Effector memory CD4-positive, alpha-beta T cell (primary cell): ENCODE results near the gene OR56B1.

Source experiments
- DNase-seq, 3 donors: peaks; one replicate each; pipeline ENCODE4 v3.0.0-alpha.2; 2020
- H3K27ac ChIP-seq: 2 replicates; pipeline ENCODE4 v1.7.0; 2013; ENCODE audit warnings: mild to moderate bottlenecking, low read length, moderate library complexity; ENCODE audit not compliant: insufficient read depth, poor library complexity, severe bottlenecking
- H3K27me3 ChIP-seq: replicated peaks from 2 replicates; pipeline ENCODE4 v1.7.0; 2013; ENCODE audit warnings: mild to moderate bottlenecking, low read length; ENCODE audit not compliant: insufficient read depth, control insufficient read depth, poor library complexity, severe bottlenecking
- H3K36me3 ChIP-seq: 2 replicates; pipeline ENCODE4 v1.7.0; 2013; ENCODE audit warnings: mild to moderate bottlenecking, low read length, moderate library complexity; ENCODE audit not compliant: control insufficient read depth, insufficient read depth
- H3K4me1 ChIP-seq: 2 replicates; pipeline ENCODE4 v1.7.0; 2013; ENCODE audit warnings: low read length, mild to moderate bottlenecking; ENCODE audit not compliant: control insufficient read depth, insufficient read depth, poor library complexity, severe bottlenecking
- H3K4me3 ChIP-seq: 2 replicates; pipeline ENCODE4 v1.7.0; 2013; ENCODE audit warnings: low read length, low read depth, mild to moderate bottlenecking; ENCODE audit not compliant: insufficient read depth, poor library complexity, severe bottlenecking
- H3K9me3 ChIP-seq: 2 replicates; pipeline ENCODE4 v1.7.0; 2013; ENCODE audit warnings: mild to moderate bottlenecking, low read length, moderate library complexity; ENCODE audit not compliant: control insufficient read depth

OR56B1 gene

GRCh38 chr11:5722622-5723021 lies 13.6 kb upstream of the OR56B1 start:
- H3K9me3 ChIP-seq = no peaks in the 10 kb centered on the region
- H3K4me1 ChIP-seq = no peaks in the 10 kb centered on the region
- H3K36me3 ChIP-seq = no peaks in the 10 kb centered on the region
- no peaks in the 10 kb centered on the region for H3K27me3 ChIP-seq
- no peak for DNase-seq
- no peak overlapping the region for H3K27ac ChIP-seq
- no peak overlapping the region for H3K4me3 ChIP-seq

GRCh38 chr11:5726351-5726750 lies 9.9 kb upstream of the OR56B1 start:
- Histone ChIP-seq H3K36me3 (no peaks in the 10 kb centered on the region), H3K4me3 (no peak overlapping the region), H3K27ac (no peak overlapping the region), H3K27me3 (no peaks in the 10 kb centered on the region), H3K4me1 (no peaks in the 10 kb centered on the region), H3K9me3 (no peaks in the 10 kb centered on the region)
- no peak for DNase-seq

GRCh38 chr11:5727691-5728090 lies 8.6 kb upstream of the OR56B1 start:
- Histone ChIP-seq H3K36me3 (no peaks in the 10 kb centered on the region), H3K9me3 (no peaks in the 10 kb centered on the region), H3K4me3 (no peak overlapping the region), H3K27me3 (no peaks in the 10 kb centered on the region), H3K4me1 (no peaks in the 10 kb centered on the region), H3K27ac (no peak overlapping the region)
- no peak for DNase-seq

- Histone ChIP-seq H3K4me3 (no peak overlapping the region), H3K27ac (no peak overlapping the region), H3K4me1 (no peaks in the 10 kb centered on the region), H3K27me3 (no peaks in the 10 kb centered on the region), H3K36me3 (no peaks in the 10 kb centered on the region), H3K9me3 (no peaks in the 10 kb centered on the region)
- DNase-seq = no peak
Measured at GRCh38 chr11:5737091-5737490, 843 bp downstream of the OR56B1 start.

GRCh38 chr11:5737670-5738392 lies 1.6 kb downstream of the OR56B1 start:
- H3K4me3 ChIP-seq = no peak overlapping the region
- H3K27ac ChIP-seq = no peak overlapping the region
- no peaks in the 10 kb centered on the region for H3K4me1 ChIP-seq
- no peak for DNase-seq
- H3K27me3 ChIP-seq = no peaks in the 10 kb centered on the region
- no peaks in the 10 kb centered on the region for H3K9me3 ChIP-seq
- H3K36me3 ChIP-seq = no peaks in the 10 kb centered on the region

- H3K27ac ChIP-seq = no peak overlapping the region
- H3K27me3 ChIP-seq = no peaks in the 10 kb centered on the region
- no peaks in the 10 kb centered on the region for H3K9me3 ChIP-seq
- H3K36me3 ChIP-seq = no peaks in the 10 kb centered on the region
- H3K4me3 ChIP-seq = no peak overlapping the region
- H3K4me1 ChIP-seq = no peaks in the 10 kb centered on the region
- no peak for DNase-seq
Measured at GRCh38 chr11:5738431-5738830, 2.2 kb downstream of the OR56B1 start.

- DNase-seq = no peak
- no peaks in the 10 kb centered on the region for H3K27me3 ChIP-seq
- no peak overlapping the region for H3K4me3 ChIP-seq
- no peaks in the 10 kb centered on the region for H3K4me1 ChIP-seq
- H3K36me3 ChIP-seq = no peaks in the 10 kb centered on the region
- H3K27ac ChIP-seq = no peak overlapping the region
- no peaks in the 10 kb centered on the region for H3K9me3 ChIP-seq
Measured at GRCh38 chr11:5746614-5747013, 10.4 kb downstream of the OR56B1 start.

- Histone ChIP-seq H3K27ac (no peak overlapping the region), H3K4me3 (no peak overlapping the region), H3K27me3 (no peaks in the 10 kb centered on the region), H3K4me1 (no peaks in the 10 kb centered on the region), H3K9me3 (no peaks in the 10 kb centered on the region), H3K36me3 (no peaks in the 10 kb centered on the region)
- DNase-seq = no peak
Measured at GRCh38 chr11:5749836-5750235, 13.6 kb downstream of the OR56B1 start.

- Histone ChIP-seq H3K4me1 (no peaks in the 10 kb centered on the region), H3K9me3 (no peaks in the 10 kb centered on the region), H3K4me3 (no peak within 1 kb of the TSS), H3K27me3 (no peaks in the 10 kb centered on the region), H3K27ac (no peak within 1 kb of the TSS), H3K36me3 (no peaks in the 10 kb centered on the region)
- no peak for DNase-seq
Measured at GRCh38 chr11:5753943-5754342, 17.7 kb downstream of the OR56B1 start, which contains the start of gene OR52N4. TSS of gene OR52N4 (plus strand) at chr11:5754243. CDS start at chr11:5754741, 498 bp downstream.

- Histone ChIP-seq H3K27me3 (no peaks in the 10 kb centered on the region), H3K27ac (no peak overlapping the region), H3K9me3 (no peaks in the 10 kb centered on the region), H3K36me3 (no peaks in the 10 kb centered on the region), H3K4me3 (no peak overlapping the region), H3K4me1 (no peaks in the 10 kb centered on the region)
- DNase-seq = no peak
Measured at GRCh38 chr11:5767056-5767455, 30.8 kb downstream of the OR56B1 start.
